ENCODE results near the gene PRSS33. TPM values are rescaled to one million over a fixed set of nuclear protein-coding genes. Genes with fewer than 3 reads are reported as not detected.

PRSS33 gene
- total and polyA plus RNA-seq, 12 donors: 0.60 TPM; not detected in 11

GRCh38 chr16:2775131-2775716 lies 12.1 kb downstream of the PRSS33 start:
- intact Hi-C loops (cut with DNase I): loop anchor here in 2 of 10 donors (2.0 to 10.0 kb wide), 2 partner anchors 20 to 90 kb away; no protein-coding TSS in a partner anchor

GRCh38 chr16:2774161-2774891 lies 13.0 kb downstream of the PRSS33 start:
- DNase-seq: no peak
- 75 to 83% methylated on average over 7 of the region's 7 CpGs for WGBS, 2 donors
- Histone ChIP-seq H3K36me3 (peaks cover 0 to 61% (median 35%) of the 10 kb centered on the region in 9 donors), H3K9me3 (no peaks in the 10 kb centered on the region), H3K4me1 (peaks cover 9 to 51% (median 30%) of the 10 kb centered on the region in 9 donors), H3K27me3 (no peaks in the 10 kb centered on the region), H3K4me3 (no peak overlapping the region), H3K27ac (peak overlapping the region in 1 of 10 donors; percentile 26)
- no peak for ATAC-seq
- TF ChIP-seq, protein P1, sequence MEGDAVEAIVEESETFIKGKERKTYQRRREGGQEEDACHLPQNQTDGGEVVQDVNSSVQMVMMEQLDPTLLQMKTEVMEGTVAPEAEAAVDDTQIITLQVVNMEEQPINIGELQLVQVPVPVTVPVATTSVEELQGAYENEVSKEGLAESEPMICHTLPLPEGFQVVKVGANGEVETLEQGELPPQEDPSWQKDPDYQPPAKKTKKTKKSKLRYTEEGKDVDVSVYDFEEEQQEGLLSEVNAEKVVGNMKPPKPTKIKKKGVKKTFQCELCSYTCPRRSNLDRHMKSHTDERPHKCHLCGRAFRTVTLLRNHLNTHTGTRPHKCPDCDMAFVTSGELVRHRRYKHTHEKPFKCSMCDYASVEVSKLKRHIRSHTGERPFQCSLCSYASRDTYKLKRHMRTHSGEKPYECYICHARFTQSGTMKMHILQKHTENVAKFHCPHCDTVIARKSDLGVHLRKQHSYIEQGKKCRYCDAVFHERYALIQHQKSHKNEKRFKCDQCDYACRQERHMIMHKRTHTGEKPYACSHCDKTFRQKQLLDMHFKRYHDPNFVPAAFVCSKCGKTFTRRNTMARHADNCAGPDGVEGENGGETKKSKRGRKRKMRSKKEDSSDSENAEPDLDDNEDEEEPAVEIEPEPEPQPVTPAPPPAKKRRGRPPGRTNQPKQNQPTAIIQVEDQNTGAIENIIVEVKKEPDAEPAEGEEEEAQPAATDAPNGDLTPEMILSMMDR (IDR thresholded peaks at IDR 0.05): no peak
- intact Hi-C loops (cut with DNase I): loop anchor here in 2 of 10 donors (2.0 to 10.0 kb wide), 2 partner anchors 20 to 90 kb away; no protein-coding TSS in a partner anchor

More at GRCh38 chr16:2775131-2775716, 12.1 kb downstream of the PRSS33 start:
- ATAC-seq (no peak), DNase-seq (no peak)
- TF ChIP-seq, protein P1 (IDR thresholded peaks at IDR 0.05): no peak
- peaks cover 0 to 52% (median 26%) of the 10 kb centered on the region in 9 donors for H3K36me3 ChIP-seq
- WGBS, 2 donors: 75 to 82% methylated on average over 7 of the region's 7 CpGs
- H3K4me1 ChIP-seq: peaks cover 9 to 44% (median 30%) of the 10 kb centered on the region in 9 donors
- H3K9me3 ChIP-seq: no peaks in the 10 kb centered on the region
- no peak overlapping the region for H3K27ac ChIP-seq
- H3K27me3 ChIP-seq: no peaks in the 10 kb centered on the region
- H3K4me3 ChIP-seq: peak overlapping the region in 2 of 10 donors; percentile 81 to 95

DNA sequence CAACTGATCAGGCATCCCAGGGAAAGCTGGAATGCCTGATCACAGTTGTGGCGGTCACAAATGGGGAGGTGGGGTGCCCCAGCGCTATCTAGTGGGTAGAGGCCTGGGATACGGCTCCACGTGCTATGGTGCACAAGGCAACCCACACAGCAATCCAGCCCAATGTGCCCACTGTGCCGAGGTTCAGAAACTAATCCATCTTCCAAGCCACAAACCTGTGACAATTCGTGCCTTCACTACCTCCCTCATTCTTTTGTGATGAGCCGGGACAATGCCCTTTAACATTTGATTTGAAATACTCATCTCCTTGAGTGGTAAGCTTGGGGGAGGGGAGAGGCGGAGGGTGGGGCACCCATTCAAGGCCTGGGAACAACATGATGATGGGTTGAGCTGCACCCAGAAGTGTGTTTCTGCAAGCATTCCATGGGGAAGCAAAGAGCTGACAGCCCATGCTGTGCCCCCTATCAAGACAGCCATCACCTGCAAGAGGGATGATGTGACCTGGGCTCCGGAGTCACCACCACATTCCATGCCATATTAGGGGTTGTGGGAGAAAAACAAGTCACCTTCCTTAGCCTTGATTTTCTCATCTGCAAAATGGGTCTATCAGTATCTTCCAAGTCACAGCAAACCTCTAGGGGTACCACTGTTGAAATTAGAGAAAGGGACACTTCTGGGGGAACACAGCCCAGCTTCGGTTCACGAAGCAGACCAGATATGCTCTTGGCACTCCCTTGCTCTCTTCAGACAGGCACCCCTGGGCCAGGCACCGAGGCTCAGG lies 14.0 kb downstream of the PRSS33 start:
- 82 to 84% methylated on average over 12 of the region's 12 CpGs for WGBS, 2 donors
- H3K9me3 ChIP-seq: no peaks in the 10 kb centered on the region
- TF ChIP-seq, protein P1 (IDR thresholded peaks at IDR 0.05): no peak
- H3K4me1 ChIP-seq: peaks cover 5 to 53% (median 28%) of the 10 kb centered on the region in 9 donors
- DNase-seq: no peak
- peaks cover 0 to 71% (median 45%) of the 10 kb centered on the region in 9 donors for H3K36me3 ChIP-seq
- no peak overlapping the region for H3K4me3 ChIP-seq
- peak overlapping the region in 1 of 10 donors; percentile 4 for H3K27ac ChIP-seq
- no peak for ATAC-seq
- H3K27me3 ChIP-seq: no peaks in the 10 kb centered on the region
- intact Hi-C loops (cut with DNase I): loop anchor here in 1 of 10 donors (10.0 kb wide), 1 partner anchor 91 kb away; no protein-coding TSS in a partner anchor

Measured in heart right ventricle (tissue), 16 donors.